GM18499 (cell line): ENCODE measurements around the gene CEP89.
"Not testable (repeated sequence)": the region's sequence is repeated elsewhere in the genome, so short reads cannot be mapped to it uniquely, and the experiment has no call there.

Source experiments
- ATAC-seq: cut with Tn5 transposase; IDR thresholded peaks from one replicate; pipeline ENCODE4 v1.9.1; 2021; ENCODE audit warnings: moderate number of reproducible peaks; ENCODE audit not compliant: insufficient read depth, unreplicated experiment

CEP89 gene

GRCh38 chr19:32969549-32969948, 2.2 kb downstream of the CEP89 start:
- no peak for ATAC-seq

GRCh38 chr19:32966750-32967149, 5.0 kb downstream of the CEP89 start:
- ATAC-seq = no peak

- ATAC-seq = no peak
These were observed 26.5 kb downstream of the CEP89 start for GRCh38 chr19:32945260-32945659.

- not testable (repeated sequence) for ATAC-seq
These were observed 30.5 kb downstream of the CEP89 start for GRCh38 chr19:32941273-32941672.

DNA sequence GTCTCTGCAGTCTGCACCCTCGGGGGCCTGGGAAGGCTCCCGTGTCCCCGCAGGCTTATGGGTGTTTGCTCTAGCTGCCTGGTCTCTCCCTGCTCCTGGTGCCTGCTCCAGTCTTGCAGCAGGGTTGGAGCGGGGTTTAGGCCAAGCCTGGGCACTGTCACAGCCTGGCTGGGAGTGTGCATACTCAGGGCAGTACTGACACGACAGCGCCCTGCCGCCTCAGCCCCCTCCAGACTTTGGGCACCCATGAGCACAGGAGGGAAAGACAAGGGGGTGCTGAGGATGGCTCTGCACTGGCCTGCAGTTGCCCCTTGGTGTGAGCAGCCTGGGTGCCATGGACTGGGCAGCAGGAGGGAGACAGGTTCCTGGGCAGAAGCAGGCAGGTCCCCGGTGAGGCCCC, 35.7 kb downstream of the CEP89 start:
- ATAC-seq = no peak

DNA sequence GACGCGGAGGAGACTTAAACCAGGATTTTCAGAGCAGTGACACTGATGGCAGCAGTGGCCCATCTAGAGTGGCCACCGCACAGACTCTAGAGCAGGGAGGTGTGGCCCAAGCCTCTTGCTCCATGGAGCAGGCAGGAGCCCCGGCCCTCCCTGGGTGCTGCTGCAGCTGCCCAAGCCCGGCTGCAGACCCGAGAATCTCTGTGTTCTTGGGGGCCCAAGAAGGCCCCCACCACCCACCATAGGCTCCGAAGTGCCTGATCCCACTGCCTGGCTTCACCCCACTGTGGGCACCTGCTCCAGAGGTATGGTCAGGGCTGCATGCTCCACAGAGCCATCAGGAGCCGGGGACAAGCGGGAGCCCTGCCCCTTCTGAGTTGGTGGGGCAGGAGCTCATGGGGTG, 36.1 kb downstream of the CEP89 start:
- ATAC-seq = no peak

GRCh38 chr19:32933571-32933970, 38.2 kb downstream of the CEP89 start:
- ATAC-seq = no peak

GRCh38 chr19:32930567-32930966, 41.2 kb downstream of the CEP89 start:
- ATAC-seq = no peak

- no peak for ATAC-seq
These were observed 43.0 kb downstream of the CEP89 start for GRCh38 chr19:32928806-32929205.

DNA sequence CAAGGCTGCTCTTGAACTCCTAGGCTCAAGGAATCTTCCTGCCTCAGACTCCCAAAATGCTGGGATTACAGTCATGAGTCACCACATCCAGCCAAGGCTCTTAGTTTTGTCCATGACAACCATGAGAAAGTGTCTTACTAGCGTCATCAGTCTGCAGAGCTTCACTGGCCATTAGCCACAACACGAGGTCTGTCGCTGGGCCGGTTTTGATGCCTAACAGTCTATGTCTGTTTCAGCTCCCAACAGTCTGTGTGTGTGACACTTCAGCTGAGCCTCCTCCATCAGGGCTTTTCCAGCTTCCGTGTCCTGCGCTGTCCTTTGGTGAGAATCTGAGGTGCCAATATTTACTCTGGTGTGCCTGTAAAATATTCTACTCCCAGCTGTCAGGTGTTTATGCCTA, 47.6 kb downstream of the CEP89 start:
- no peak for ATAC-seq

- ATAC-seq = no peak
These were observed 50.1 kb downstream of the CEP89 start for GRCh38 chr19:32921624-32922023.

DNA sequence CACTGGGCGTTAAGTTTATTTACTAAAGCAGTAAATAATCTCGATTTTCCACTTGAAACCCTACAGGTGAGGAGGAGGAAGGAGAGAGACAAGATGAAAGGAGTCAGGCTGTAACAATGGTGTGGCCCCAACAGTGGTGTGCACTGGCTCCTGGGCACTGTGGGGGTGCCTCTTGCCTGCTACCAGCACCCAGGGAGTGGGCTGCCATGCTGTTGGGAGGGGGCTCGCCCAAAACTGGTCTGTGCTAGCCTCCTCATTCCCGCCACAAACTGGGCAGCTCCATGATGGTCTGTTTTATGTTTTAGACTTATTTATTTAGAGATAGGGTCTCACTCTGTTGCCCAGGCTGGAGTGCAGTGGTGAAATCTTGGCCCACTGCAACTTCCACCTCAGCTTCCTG, 52.4 kb downstream of the CEP89 start:
- ATAC-seq = no peak

- no peak for ATAC-seq
These were observed 54.2 kb downstream of the CEP89 start for GRCh38 chr19:32917616-32917996.

DNA sequence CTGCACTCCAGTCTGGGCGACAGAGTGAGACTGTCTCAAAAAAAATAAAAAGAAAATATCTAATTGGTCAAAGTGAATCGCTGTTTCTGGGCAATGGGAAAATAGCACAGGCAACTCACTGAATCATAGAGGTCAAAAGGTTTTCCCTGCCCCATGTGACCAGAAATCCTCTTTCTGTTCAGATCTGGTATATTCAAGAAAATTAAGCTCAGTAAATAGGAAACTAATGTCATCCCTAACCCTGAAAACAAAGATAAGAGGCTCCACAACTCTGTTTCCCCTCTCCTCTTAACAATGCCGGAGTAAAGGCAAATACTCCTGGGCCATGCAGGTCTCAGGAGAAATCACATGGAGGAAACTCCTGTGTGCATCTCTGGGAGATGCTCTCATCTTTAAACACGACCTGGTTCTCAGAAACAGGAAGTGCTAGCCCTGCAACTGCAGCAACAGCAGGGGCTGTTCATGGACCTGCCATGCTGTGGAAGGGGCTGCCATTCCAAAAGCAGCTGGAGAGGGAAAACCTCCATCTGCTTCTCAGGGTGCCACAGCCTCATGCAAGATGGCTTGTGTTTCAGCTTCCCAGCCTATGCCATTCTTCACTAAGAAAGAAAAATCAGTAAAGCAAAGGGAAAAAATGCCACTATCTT, 54.7 kb downstream of the CEP89 start:
- ATAC-seq = no peak

DNA sequence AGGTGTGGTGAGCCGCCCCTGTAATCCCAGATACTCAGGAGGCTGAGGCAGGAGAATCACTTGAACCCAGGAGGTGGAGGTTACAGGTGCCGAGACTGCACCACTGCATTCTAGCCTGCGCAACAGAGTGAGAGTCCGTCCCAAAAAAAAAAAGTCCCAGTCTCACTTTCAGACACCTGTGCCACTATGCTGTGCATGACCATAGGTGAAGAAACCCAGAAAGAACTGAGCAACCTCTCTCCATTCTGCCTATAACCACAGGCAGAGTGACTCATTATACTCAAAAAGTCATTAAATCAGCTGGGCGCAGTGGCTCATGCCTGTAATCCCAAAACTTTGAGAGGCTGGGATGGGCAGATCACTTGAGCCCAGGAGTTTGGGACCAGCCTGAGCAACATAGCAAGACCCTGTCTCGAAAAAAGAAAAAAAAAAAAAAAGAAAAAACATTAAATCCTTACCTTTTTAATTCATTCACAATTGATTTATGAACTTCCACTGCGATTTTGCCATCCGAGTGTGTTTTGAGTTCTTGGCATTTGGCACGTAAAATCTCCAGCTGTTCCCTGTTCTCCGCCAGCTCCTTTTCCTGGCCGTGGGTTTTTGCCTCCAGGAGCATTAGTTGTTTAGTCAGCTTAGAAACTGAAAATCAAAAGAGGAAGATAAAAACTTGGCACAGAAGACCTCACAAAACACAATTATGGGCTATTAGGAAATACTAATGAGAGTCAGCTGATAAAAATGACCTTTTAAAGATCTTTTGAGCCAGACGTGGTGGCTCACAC, 56.7 kb downstream of the CEP89 start:
- no peak for ATAC-seq

DNA sequence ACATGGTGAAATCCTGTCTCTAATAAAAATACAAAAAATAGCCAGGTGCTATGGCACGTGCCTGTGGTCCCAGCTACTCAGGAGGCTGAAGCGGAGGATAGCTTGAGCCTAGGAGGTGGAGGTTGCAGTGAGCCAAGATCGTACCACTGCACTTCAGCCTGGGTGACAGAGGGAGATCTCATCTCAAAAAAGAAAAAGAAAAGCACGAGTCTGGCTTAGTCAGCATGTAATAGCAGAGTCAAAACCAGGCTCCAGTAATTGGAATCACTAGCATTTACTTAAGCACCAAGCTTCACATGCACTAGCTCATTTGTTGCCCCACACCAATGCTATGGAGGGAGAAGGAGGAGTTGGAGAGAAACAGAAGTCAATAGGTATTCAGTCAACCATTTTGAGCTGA, 60.3 kb downstream of the CEP89 start:
- ATAC-seq = no peak

DNA sequence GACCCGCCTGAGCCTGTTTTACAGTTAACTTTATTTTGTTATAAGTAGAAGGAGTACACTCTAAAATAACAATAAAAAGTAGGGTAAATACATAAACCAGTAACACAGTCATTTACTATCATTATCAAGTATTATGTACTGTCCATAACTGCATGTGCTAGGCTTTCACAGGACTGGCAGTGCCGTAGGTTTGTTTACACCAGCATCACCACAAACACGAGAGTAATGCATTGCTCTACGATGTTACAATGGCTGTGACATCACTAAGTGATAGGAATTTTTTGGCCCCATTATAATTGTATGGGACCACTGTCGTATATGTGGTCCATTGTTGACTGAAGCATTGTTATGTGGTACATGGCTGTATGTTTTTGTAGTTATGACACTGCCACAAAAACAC, 60.9 kb downstream of the CEP89 start:
- no peak for ATAC-seq

- no peak for ATAC-seq
These were observed 61.7 kb downstream of the CEP89 start for GRCh38 chr19:32910094-32910493.

DNA sequence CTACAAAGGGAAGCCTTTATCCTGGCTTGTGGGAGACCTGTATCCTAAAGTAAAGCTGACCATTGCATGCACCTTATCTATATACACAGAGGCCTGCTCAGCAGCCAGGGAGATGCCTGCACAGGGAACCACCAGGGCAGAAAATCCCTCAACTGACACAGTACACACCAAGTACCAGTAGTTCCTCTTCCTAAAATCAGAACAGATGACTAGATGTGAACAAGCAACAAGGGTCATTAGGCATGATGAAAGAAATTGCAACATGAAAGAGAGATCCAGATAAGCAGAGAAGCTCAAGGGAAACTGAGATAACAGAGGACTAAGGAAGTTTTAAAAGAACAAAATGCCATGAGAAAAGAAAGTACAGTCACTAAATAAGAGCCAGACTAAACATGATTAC, 62.5 kb downstream of the CEP89 start:
- ATAC-seq = no peak

GRCh38 chr19:32908641-32909190, 63.0 kb downstream of the CEP89 start:
- no peak for ATAC-seq

DNA sequence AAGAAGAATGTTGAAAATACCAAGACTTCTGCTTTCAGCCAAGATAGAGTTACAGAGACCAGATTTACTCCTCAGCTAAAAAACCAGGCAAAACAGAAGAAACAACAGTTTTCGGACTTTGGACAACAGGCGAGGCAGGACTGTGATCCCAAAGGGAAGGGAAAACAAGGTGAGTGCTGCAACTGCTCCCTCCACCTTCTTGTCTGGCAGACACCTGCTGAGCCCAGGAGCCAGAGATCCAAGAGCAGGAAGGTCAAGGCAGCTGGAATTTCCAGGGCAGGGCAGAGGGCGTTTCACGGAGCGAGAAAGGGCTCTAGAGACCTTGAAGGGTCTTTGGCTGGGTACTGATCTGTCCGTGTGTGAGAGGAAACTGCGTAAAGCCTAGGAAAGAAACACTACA, 69.3 kb downstream of the CEP89 start:
- no peak for ATAC-seq
